ENCODE data around the gene UBE2I. TPM values are rescaled to one million over a fixed set of nuclear protein-coding genes. Genes with fewer than 3 reads are reported as not detected.

UBE2I gene
- total RNA-seq, 3 donors from 2014 or later = 52.5 to 67.8 (median 62.2) TPM

DNA sequence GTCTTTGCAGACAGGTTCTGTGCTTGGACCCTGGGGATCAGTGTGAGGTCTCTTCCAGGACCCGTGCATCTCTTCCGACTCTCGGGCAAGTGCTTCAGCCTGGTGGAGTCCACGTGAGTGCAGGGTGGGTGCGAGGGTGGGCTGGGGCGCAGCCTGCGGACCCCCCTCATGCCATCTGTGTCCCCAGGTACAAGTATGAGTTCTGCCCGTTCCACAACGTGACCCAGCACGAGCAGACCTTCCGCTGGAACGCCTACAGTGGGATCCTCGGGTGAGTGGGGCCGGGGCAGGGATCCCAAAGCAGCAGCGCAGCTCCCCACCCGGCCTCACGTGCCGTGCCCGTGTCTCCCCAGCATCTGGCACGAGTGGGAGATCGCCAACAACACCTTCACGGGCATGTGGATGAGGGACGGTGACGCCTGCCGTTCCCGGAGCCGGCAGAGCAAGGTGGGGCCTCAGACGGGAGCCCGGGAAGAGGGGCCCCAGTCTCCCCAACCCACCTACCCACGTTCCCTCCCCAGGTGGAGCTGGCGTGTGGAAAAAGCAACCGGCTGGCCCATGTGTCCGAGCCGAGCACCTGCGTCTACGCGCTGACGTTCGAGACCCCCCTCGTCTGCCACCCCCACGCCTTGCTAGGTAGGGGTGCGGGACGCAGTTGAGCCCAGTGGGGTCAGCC is 52.4 kb downstream of the UBE2I start:
- intact Hi-C loops (cut with DNase I; ENCODE audit: low total_unique reads) = no loop called here
- H3K4me3 ChIP-seq = no peak overlapping the region
- H3K27ac ChIP-seq = no peak overlapping the region
- H3K27me3 ChIP-seq = no peaks in the 10 kb centered on the region
- peaks cover 19% of the 10 kb centered on the region for H3K36me3 ChIP-seq
- H3K9me3 ChIP-seq = no peaks in the 10 kb centered on the region
- no peak for DNase-seq (ENCODE audit: low spot score in 2 of 2)
- no peak for TF ChIP-seq POLR2AphosphoS5 (IDR thresholded peaks at IDR 0.05)
- no peak for TF ChIP-seq POLR2A (IDR thresholded peaks at IDR 0.05)
- H3K4me1 ChIP-seq = no peaks in the 10 kb centered on the region

DNA sequence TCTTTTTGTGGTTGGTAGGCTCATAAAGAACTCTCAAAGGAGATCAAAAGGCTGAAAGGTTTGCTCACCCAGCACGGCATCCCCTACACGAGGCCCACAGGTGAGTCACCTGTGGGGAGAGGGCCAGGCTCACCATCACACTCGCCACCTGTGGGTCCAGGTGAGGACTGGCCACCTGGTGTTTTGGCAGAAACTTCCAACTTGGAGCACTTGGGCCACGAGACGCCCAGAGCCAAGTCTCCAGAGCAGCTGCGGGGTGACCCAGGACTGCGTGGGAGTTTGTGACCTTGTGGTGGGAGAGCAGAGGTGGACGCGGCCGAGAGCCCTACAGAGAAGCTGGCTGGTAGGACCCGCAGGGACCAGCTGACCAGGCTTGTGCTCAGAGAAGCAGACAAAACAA is 53.4 kb downstream of the UBE2I start:
- no peaks in the 10 kb centered on the region for H3K9me3 ChIP-seq
- H3K36me3 ChIP-seq = peaks cover 19% of the 10 kb centered on the region
- TF ChIP-seq CTCF (IDR thresholded peaks at IDR 0.05) (no peak), POLR2A (IDR thresholded peaks at IDR 0.05) (no peak), POLR2AphosphoS5 (IDR thresholded peaks at IDR 0.05) (no peak)
- H3K4me3 ChIP-seq = no peak overlapping the region
- no peak for DNase-seq (ENCODE audit: low spot score in 2 of 2)
- no peak overlapping the region for H3K27ac ChIP-seq
- intact Hi-C loops (cut with DNase I; ENCODE audit: low total_unique reads) = no loop called here
- H3K27me3 ChIP-seq = no peaks in the 10 kb centered on the region
- no peaks in the 10 kb centered on the region for H3K4me1 ChIP-seq

- no peak overlapping the region for H3K27ac ChIP-seq
- no peaks in the 10 kb centered on the region for H3K4me1 ChIP-seq
- TF ChIP-seq POLR2A (IDR thresholded peaks at IDR 0.05) (no peak), CTCF (IDR thresholded peaks at IDR 0.05) (peak; percentile 21 to 61 (median 57))
- no peak overlapping the region for H3K4me3 ChIP-seq
- no peaks in the 10 kb centered on the region for H3K9me3 ChIP-seq
- DNase-seq (ENCODE audit: low spot score in 2 of 2) = peak in 1 of 2 donors; percentile 69
- H3K27me3 ChIP-seq = no peaks in the 10 kb centered on the region
- intact Hi-C loops (cut with DNase I; ENCODE audit: low total_unique reads) = no loop called here
- peaks cover 19% of the 10 kb centered on the region for H3K36me3 ChIP-seq
These were observed 54.1 kb downstream of the UBE2I start for GRCh38 chr16:1363501-1364041.

GRCh38 chr16:1364510-1364909 is 55.1 kb downstream of the UBE2I start:
- Histone ChIP-seq H3K4me1 (no peaks in the 10 kb centered on the region), H3K9me3 (no peaks in the 10 kb centered on the region), H3K27me3 (no peaks in the 10 kb centered on the region), H3K27ac (no peak overlapping the region), H3K4me3 (no peak overlapping the region), H3K36me3 (peaks cover 19% of the 10 kb centered on the region)
- no peak for DNase-seq (ENCODE audit: low spot score in 2 of 2)
- no peak for TF ChIP-seq POLR2A (IDR thresholded peaks at IDR 0.05)
- intact Hi-C loops (cut with DNase I; ENCODE audit: low total_unique reads) = no loop called here

DNA sequence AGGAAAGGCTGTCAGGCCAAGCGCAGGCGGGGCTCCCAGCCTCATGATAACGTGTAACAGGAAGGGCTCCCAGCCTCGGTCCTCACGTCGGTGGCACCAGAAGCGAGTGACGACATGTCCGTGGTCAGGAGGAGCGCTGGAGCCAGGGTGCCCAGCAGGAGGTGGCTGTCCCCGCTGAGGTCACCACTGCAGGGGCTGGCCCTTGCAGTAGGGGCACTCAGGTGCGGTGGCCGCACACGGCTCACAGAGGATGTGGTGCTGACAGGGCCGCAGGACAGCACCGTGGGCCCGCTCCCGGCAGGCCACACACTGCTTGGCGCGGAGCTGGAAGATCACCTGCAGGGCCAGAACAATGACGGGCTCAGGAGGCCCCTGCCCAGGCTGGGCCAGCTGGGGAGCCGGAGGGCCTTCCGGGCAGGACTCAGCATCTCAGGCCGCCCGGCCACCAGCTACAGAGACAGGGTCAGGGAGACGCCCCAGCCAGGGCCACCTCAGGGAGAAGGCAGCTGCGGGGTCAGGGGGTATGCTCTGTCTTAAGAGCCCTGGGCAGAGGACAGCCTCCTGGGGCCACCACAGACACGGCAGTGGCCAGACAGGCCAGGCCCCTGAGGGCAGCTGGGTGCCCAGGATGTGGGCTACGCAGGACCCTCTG is 56.8 kb downstream of the UBE2I start:
- no peak overlapping the region for H3K4me3 ChIP-seq
- intact Hi-C loops (cut with DNase I; ENCODE audit: low total_unique reads) = no loop called here
- H3K4me1 ChIP-seq = no peaks in the 10 kb centered on the region
- TF ChIP-seq CTCF (IDR thresholded peaks at IDR 0.05) = no peak
- peaks cover 19% of the 10 kb centered on the region for H3K36me3 ChIP-seq
- H3K9me3 ChIP-seq = no peaks in the 10 kb centered on the region
- no peaks in the 10 kb centered on the region for H3K27me3 ChIP-seq
- DNase-seq (ENCODE audit: low spot score in 2 of 2) = no peak
- H3K27ac ChIP-seq = no peak overlapping the region

DNA sequence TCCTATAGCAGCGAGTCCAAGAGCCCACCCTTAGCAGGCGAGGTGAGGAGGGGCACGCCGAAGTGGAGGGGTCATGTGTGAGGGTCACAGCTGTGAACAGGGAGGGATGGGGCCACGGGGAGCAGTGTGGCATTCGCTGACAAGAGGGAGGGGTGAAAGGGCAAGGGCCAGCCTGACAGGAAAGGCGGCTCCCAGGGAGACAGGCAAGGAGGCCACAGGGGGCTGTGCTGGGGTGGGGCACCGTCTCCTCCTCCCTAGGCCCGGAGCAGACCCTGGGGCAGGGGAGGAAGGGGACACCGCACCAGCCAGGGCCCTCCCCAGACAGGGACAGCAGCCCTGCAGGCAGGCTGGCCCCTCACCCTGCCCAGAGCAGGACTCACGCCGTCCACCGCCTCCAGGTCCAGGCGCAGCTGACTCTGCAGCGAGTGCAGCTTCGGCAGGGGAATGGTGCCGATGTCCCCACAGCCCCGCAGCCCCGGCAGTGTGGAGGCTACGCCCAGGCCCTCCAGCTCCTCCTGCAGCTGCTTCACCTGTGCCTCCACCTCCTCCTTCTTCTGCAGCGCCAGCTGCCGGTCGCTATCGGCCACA is 57.4 kb downstream of the UBE2I start:
- H3K4me1 ChIP-seq = no peaks in the 10 kb centered on the region
- no peaks in the 10 kb centered on the region for H3K27me3 ChIP-seq
- H3K9me3 ChIP-seq = no peaks in the 10 kb centered on the region
- no peak overlapping the region for H3K4me3 ChIP-seq
- no peak for DNase-seq (ENCODE audit: low spot score in 2 of 2)
- intact Hi-C loops (cut with DNase I; ENCODE audit: low total_unique reads) = no loop called here
- H3K36me3 ChIP-seq = peaks cover 16% of the 10 kb centered on the region
- TF ChIP-seq CTCF (IDR thresholded peaks at IDR 0.05) (no peak), POLR2AphosphoS5 (IDR thresholded peaks at IDR 0.05) (no peak), POLR2A (IDR thresholded peaks at IDR 0.05) (no peak)
- H3K27ac ChIP-seq = peak overlapping the region in 1 of 2 donors; percentile 43
